ENCODE measurements around the gene POTEB3. TPM values are rescaled to one million over a fixed set of nuclear protein-coding genes. Genes with fewer than 3 reads are reported as not detected.

POTEB3 gene
- total RNA-seq, result not detected in 2 replicates

DNA sequence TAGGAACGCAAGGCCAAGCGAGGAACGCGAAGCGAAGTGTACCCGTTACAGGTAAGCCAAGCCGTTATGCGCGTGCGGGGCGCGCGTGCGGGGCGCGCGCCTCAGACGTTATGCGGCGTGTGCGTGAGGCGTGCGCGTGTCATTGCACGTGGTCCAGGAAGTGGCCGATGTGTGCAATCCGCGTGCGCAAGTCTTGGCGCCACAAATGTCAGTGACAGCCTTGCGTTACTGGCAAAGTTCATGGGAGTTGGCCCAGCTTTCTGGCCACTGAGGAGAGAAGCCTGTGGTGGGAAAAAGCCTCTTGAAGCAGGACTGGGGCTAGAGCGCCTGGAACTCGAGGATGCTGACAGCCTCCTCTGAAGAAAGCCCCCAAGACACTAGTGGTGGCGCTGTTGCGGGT is at the start of gene POTEB3:
Gene POTEB3 (minus strand): TSS at position 101 of the 400 bp plus-strand sequence. CDS start 488 bp downstream, outside the sequence.

Small RNAs within 50 kb of the gene (small RNA-seq; reads per million reads assigned to genes)
- gene GRAMD4P6 (not detected), gene MIR3118-3 (not detected), gene RF00026 (not detected)
